IPS-15b (cell line): ENCODE data around the gene CXXC1.
"Not testable (repeated sequence)": the region's sequence is repeated elsewhere in the genome, so short reads cannot be mapped to it uniquely, and the experiment has no call there.

Experiments used
- H3K27me3 ChIP-seq: one replicate; pipeline ENCODE4 v1.6.1; 2013; ENCODE audit warnings: low read length; ENCODE audit not compliant: control insufficient read depth, insufficient read depth
- H3K36me3 ChIP-seq: one replicate; pipeline ENCODE4 v1.6.1; 2013; ENCODE audit warnings: low read length; ENCODE audit not compliant: control insufficient read depth, insufficient read depth
- H3K4me1 ChIP-seq: one replicate; pipeline ENCODE4 v1.6.1; 2013; ENCODE audit warnings: mild to moderate bottlenecking, low read length; ENCODE audit not compliant: control insufficient read depth, insufficient read depth
- H3K4me3 ChIP-seq: one replicate; pipeline ENCODE4 v1.5.1; 2013; ENCODE audit warnings: low read depth, low read length
- H3K9ac ChIP-seq: one replicate; pipeline ENCODE4 v1.6.1; 2013; ENCODE audit warnings: low read depth, mild to moderate bottlenecking, low read length
- H3K9me3 ChIP-seq: one replicate; pipeline ENCODE4 v1.6.1; 2013; ENCODE audit warnings: mild to moderate bottlenecking, low read length; ENCODE audit not compliant: control insufficient read depth, insufficient read depth

The CXXC1 gene

DNA sequence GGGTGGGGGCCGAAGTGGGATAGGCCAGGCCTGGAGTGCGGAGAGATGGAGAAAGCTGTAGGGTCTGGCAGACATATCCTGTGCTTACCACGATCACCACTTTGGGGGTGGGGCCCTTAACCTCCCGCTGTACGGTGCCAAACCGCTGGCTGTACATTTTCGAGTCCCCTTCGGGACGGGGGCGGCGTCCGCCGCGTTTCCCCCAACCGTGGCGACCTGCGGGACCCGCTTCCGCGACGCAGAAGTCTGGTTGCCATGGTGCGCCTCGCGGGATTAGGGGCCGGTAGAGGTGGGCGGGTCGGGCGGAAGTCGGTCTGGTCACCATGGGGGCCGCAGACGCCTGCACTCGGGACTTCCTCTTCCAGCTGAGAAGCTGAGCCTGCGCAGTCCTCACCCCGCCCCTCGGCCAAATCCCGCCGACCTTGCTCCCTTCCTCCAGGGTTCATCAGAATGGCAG lies 21.2 kb downstream of the CXXC1 start, which contains the start of gene CFAP53:
CFAP53 (minus strand) TSS at position 248 of the 457 bp plus-strand sequence; CDS start at position 157, 91 bp downstream.
- H3K4me1 ChIP-seq: no peaks in the 10 kb centered on the region
- peak within 1 kb of the TSS; percentile 61 for H3K4me3 ChIP-seq
- H3K9me3 ChIP-seq: no peaks in the 10 kb centered on the region
- peaks cover 11% of the 10 kb centered on the region for H3K36me3 ChIP-seq
- no peak within 1 kb of the TSS for H3K9ac ChIP-seq
- peaks cover 2% of the 10 kb centered on the region for H3K27me3 ChIP-seq

DNA sequence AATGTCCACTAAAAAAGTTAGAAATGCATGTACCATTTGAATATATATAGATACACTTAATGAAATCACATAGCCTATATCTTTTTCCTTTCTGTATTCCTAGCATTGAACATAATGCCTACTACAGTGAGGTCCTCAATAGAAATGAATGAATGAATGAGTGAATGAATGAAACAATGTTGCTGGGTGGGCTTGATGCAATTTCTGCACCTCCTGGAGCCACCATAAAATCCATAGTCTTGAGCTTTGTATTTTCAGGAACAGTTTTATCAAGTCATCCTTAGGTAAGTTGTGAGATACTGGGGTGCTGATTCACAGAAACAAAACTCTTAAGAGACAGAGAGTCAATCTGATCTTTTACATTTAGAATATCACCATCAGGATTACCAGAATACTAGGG lies 24.5 kb downstream of the CXXC1 start:
- H3K9me3 ChIP-seq: no peaks in the 10 kb centered on the region
- no peak overlapping the region for H3K9ac ChIP-seq
- no peaks in the 10 kb centered on the region for H3K36me3 ChIP-seq
- peaks cover 2% of the 10 kb centered on the region for H3K27me3 ChIP-seq
- H3K4me3 ChIP-seq: no peak overlapping the region
- H3K4me1 ChIP-seq: no peaks in the 10 kb centered on the region

DNA sequence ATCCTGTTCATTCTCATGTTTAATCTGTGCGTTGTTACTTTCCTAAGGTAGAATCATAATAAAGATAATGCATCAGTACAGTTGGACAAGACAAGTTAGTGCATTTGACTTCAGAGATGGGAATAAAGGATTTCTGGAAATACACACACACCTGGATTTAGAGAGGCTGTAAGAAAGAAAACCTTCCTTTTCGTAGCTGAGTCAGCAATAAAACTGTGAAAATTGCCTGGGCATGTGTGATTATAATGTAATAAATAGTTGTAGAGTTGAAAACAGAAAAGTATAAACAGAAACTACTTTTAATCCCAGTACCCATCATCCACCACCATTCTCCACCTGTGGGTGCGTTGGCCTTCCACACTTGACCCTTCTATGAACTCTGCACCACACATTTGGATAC lies 36.6 kb downstream of the CXXC1 start:
- H3K36me3 ChIP-seq: no peaks in the 10 kb centered on the region
- no peaks in the 10 kb centered on the region for H3K4me1 ChIP-seq
- no peak overlapping the region for H3K4me3 ChIP-seq
- H3K27me3 ChIP-seq: no peaks in the 10 kb centered on the region
- no peak overlapping the region for H3K9ac ChIP-seq
- no peaks in the 10 kb centered on the region for H3K9me3 ChIP-seq

DNA sequence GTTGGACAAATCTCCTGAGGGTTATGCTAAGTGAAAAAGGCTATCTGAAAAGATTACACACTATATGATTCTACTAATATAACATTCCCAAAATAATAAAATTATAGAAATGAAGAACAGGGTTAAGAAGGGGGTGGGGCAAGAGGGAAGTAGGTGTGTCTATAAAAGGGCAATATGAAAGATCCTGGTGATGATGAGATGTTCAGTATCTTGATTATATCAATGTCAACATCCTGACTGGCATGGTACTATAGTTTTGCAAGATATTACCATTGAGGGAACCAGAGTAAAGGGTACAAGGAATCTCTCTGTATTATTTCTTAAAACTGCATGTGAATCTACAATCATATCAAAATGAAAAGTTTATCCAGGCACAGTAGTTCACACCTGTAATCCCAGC lies 37.9 kb downstream of the CXXC1 start:
- no peaks in the 10 kb centered on the region for H3K27me3 ChIP-seq
- H3K36me3 ChIP-seq: no peaks in the 10 kb centered on the region
- no peak overlapping the region for H3K9ac ChIP-seq
- H3K4me1 ChIP-seq: no peaks in the 10 kb centered on the region
- no peak overlapping the region for H3K4me3 ChIP-seq
- no peaks in the 10 kb centered on the region for H3K9me3 ChIP-seq

DNA sequence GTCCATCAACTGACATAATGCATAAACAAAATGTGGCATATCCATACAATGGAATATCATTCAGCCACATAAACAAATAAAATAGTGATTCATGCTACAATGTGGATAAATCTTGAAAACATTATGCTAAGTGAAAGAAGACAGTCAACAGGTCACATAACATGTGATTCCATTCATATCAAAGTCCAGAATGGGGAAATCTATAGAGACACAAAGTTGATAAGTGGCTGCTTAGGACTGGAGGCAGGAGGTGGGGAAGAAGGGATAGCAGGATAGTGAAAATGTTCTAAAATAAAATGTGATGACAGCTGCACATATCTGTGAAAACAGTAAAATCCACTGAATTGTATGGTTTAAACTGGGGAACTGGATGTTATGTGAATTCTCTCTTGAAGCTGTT lies 39.9 kb downstream of the CXXC1 start:
- H3K4me1 ChIP-seq: no peaks in the 10 kb centered on the region
- H3K9me3 ChIP-seq: no peaks in the 10 kb centered on the region

DNA sequence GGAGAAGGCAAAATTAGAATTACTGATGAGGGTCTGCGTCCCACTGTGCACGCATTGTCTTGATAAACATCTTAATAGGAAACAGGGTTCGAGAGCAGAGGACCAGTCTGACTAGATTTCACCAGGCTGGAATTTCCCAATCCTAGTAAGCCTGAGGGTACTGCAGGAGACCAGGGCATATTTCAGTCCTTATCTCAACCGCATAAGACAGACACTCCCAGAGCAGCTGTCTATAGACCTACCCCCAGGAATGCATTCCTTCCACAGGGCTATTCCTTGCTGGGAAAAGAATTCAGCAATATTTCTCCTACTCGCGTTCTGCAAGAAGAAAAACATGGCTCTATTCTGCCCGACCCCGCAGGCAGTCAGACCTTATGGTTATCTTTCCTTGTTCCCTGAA lies 45.7 kb downstream of the CXXC1 start:
- not testable (repeated sequence) for H3K4me1 ChIP-seq, H3K9me3 ChIP-seq, H3K9ac ChIP-seq, H3K4me3 ChIP-seq, H3K27me3 ChIP-seq, H3K36me3 ChIP-seq

More for the DNA sequence above, 39.9 kb downstream of the CXXC1 start:
- Histone ChIP-seq H3K4me3 (no peak overlapping the region), H3K27me3 (no peaks in the 10 kb centered on the region), H3K9ac (no peak overlapping the region), H3K36me3 (no peaks in the 10 kb centered on the region)

DNA sequence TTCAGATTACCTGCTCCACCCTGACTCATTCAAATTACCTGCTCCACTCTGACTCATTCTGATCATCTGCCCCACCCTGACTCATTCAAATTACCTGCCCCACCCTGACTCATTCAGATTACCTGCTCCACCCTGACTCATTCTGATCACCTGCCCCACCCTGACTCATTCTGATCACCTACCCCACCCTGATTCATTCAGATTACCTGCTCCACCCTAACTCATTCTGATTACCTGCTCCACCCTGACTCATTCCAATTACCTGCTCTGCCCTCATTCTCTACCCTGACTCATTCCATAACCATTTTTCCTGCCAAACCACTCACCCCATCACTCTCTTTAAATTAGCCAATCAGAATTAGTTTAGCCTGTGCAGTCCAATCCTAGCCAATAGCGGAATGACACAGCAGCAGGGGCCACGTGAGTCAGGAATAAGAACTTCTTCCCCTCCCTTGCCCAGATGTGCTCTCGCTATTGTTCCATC lies 47.4 kb downstream of the CXXC1 start:
- Histone ChIP-seq H3K27me3 (no peaks in the 10 kb centered on the region), H3K36me3 (no peaks in the 10 kb centered on the region), H3K4me1 (no peaks in the 10 kb centered on the region), H3K9ac (no peak overlapping the region), H3K9me3 (peaks cover 2% of the 10 kb centered on the region), H3K4me3 (no peak overlapping the region)

DNA sequence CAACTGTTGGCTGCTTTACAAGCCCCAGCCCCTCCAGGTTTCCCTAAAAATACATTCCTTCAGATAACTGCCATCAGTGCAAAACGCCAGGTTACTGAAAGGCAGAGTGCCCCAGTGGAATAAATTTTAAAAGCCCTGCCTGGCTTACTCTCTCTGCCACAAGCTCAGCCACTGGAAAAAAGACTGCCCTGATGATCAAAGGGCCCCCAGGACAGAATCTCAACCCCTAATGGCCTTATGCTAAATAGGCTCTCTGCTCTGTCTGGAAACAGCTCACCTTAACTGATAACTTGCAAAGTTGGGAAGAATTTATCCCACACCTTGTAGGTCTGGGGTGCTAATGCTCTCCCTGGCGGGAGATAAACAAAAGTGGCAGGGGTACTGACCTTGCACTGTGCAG lies 55.1 kb downstream of the CXXC1 start:
- Histone ChIP-seq H3K9me3 (no peaks in the 10 kb centered on the region), H3K4me3 (no peak overlapping the region), H3K4me1 (no peaks in the 10 kb centered on the region), H3K27me3 (no peaks in the 10 kb centered on the region), H3K36me3 (no peaks in the 10 kb centered on the region), H3K9ac (no peak overlapping the region)
